ENCODE measurements around the gene PITPNM1. TPM values are rescaled to one million over a fixed set of nuclear protein-coding genes. Genes with fewer than 3 reads are reported as not detected.
"Not testable (repeated sequence)": the region's sequence is repeated elsewhere in the genome, so short reads cannot be mapped to it uniquely, and the experiment has no call there.

The PITPNM1 gene
- total RNA-seq, 1 donor from 2014 or later: 41.2 TPM

GRCh38 chr11:67489885-67490726, 15.1 kb downstream of the PITPNM1 start:
- DNase-seq (ENCODE audit: low spot score): no peak

GRCh38 chr11:67489203-67489884, 15.8 kb downstream of the PITPNM1 start:
- DNase-seq (ENCODE audit: low spot score): no peak

GRCh38 chr11:67486481-67487195, 18.5 kb downstream of the PITPNM1 start:
- DNase-seq (ENCODE audit: low spot score): no peak

- DNase-seq (ENCODE audit: low spot score): not testable (repeated sequence)
Measured at GRCh38 chr11:67485873-67486361, 19.2 kb downstream of the PITPNM1 start.

GRCh38 chr11:67484847-67485311, 20.3 kb downstream of the PITPNM1 start:
- DNase-seq (ENCODE audit: low spot score): no peak

GRCh38 chr11:67483831-67484665, 21.1 kb downstream of the PITPNM1 start:
- no peak for DNase-seq (ENCODE audit: low spot score)

- peak; percentile 98 for DNase-seq (ENCODE audit: low spot score)
Measured at GRCh38 chr11:67482827-67483798, 22.1 kb downstream of the PITPNM1 start, which contains the start of gene AIP. TSS of gene AIP (plus strand) at chr11:67483026. CDS start at chr11:67483159, 133 bp downstream.

- no peak for DNase-seq (ENCODE audit: low spot score)
Measured at GRCh38 chr11:67482275-67482826, 22.8 kb downstream of the PITPNM1 start.

- DNase-seq (ENCODE audit: low spot score): not testable (repeated sequence)
Measured at GRCh38 chr11:67477344-67478050, 27.7 kb downstream of the PITPNM1 start.

GRCh38 chr11:67476692-67477091, 28.5 kb downstream of the PITPNM1 start:
- DNase-seq (ENCODE audit: low spot score): not testable (repeated sequence)

- no peak for DNase-seq (ENCODE audit: low spot score)
Measured at GRCh38 chr11:67472882-67473281, 32.3 kb downstream of the PITPNM1 start.

GRCh38 chr11:67470337-67471002, 34.7 kb downstream of the PITPNM1 start:
- no peak for DNase-seq (ENCODE audit: low spot score)

GRCh38 chr11:67469508-67469811, 35.7 kb downstream of the PITPNM1 start:
- no peak for DNase-seq (ENCODE audit: low spot score)

GRCh38 chr11:67468759-67469507, 36.2 kb downstream of the PITPNM1 start, which contains the start of gene TMEM134:
TSS of gene TMEM134 (minus strand) at chr11:67469251. CDS start at chr11:67469192, 59 bp downstream.
- DNase-seq (ENCODE audit: low spot score): peak; percentile 93

GRCh38 chr11:67468456-67468758, 36.8 kb downstream of the PITPNM1 start:
- no peak for DNase-seq (ENCODE audit: low spot score)

GRCh38 chr11:67468056-67468455, 37.1 kb downstream of the PITPNM1 start:
- peak; percentile 90 for DNase-seq (ENCODE audit: low spot score)

GRCh38 chr11:67466962-67467771, 38.0 kb downstream of the PITPNM1 start:
- DNase-seq (ENCODE audit: low spot score): no peak
